IPS-18a (cell line): ENCODE data around the gene MYH10.
"Not testable (repeated sequence)": the region's sequence is repeated elsewhere in the genome, so short reads cannot be mapped to it uniquely, and the experiment has no call there.

Source experiments
- H3K27ac ChIP-seq: one replicate; pipeline ENCODE4 v1.5.1; 2013; ENCODE audit warnings: low read length
- H3K27me3 ChIP-seq: one replicate; pipeline ENCODE4 v1.6.1; 2013; ENCODE audit warnings: mild to moderate bottlenecking, low read length; ENCODE audit not compliant: control insufficient read depth, insufficient read depth
- H3K36me3 ChIP-seq: one replicate; pipeline ENCODE4 v1.6.1; 2013; ENCODE audit warnings: low read depth, low read length; ENCODE audit not compliant: control insufficient read depth
- H3K4me1 ChIP-seq: one replicate; pipeline ENCODE4 v1.6.1; 2013; ENCODE audit warnings: low read depth, low read length; ENCODE audit not compliant: control insufficient read depth
- H3K4me3 ChIP-seq: one replicate; pipeline ENCODE4 v1.5.1; 2013; ENCODE audit warnings: low read length
- H3K9ac ChIP-seq: one replicate; pipeline ENCODE4 v1.6.1; 2013; ENCODE audit warnings: mild to moderate bottlenecking, low read length, moderate library complexity
- H3K9me3 ChIP-seq: one replicate; pipeline ENCODE4 v1.6.1; 2013; ENCODE audit warnings: low read depth, low read length; ENCODE audit not compliant: control insufficient read depth

MYH10 gene

GRCh38 chr17:8662973-8663372, 32.4 kb upstream of the MYH10 start:
- Histone ChIP-seq H3K27ac (no peak overlapping the region), H3K9ac (no peak overlapping the region), H3K9me3 (no peaks in the 10 kb centered on the region), H3K27me3 (no peaks in the 10 kb centered on the region), H3K36me3 (no peaks in the 10 kb centered on the region), H3K4me3 (no peak overlapping the region), H3K4me1 (no peaks in the 10 kb centered on the region)

GRCh38 chr17:8662076-8662831, 31.7 kb upstream of the MYH10 start:
- Histone ChIP-seq H3K27me3 (no peaks in the 10 kb centered on the region), H3K9me3 (no peaks in the 10 kb centered on the region), H3K9ac (no peak overlapping the region), H3K4me3 (no peak overlapping the region), H3K36me3 (no peaks in the 10 kb centered on the region), H3K27ac (no peak overlapping the region), H3K4me1 (no peaks in the 10 kb centered on the region)

GRCh38 chr17:8660709-8661108, 30.2 kb upstream of the MYH10 start:
- H3K4me3 ChIP-seq, H3K27ac ChIP-seq, H3K27me3 ChIP-seq, H3K36me3 ChIP-seq, H3K4me1 ChIP-seq, H3K9ac ChIP-seq, H3K9me3 ChIP-seq: not testable (repeated sequence)

GRCh38 chr17:8659758-8660410, 29.4 kb upstream of the MYH10 start:
- H3K36me3 ChIP-seq: no peaks in the 10 kb centered on the region
- no peaks in the 10 kb centered on the region for H3K27me3 ChIP-seq
- no peaks in the 10 kb centered on the region for H3K9me3 ChIP-seq
- no peaks in the 10 kb centered on the region for H3K4me1 ChIP-seq
- no peak overlapping the region for H3K27ac ChIP-seq
- no peak overlapping the region for H3K9ac ChIP-seq
- no peak overlapping the region for H3K4me3 ChIP-seq

DNA sequence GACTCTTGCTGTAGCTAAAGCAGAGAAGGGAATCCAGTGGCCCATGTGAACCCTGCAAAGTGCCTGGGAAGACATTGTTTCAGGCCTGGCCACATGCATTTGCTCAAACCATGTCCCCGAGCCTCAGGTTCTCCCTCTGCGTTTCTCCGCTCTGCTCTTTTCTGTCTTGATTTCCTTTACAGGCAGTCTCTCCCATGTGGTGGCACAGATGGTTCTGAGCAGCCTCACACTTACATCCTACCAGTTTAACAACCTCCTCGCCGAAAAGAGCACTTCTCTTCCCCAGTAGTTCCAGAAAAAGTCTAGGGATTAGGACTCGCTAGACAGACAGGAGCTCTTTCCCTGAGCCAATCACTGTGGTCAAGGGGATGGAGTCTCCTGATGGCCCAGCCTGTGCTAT, 28.3 kb upstream of the MYH10 start:
- H3K4me1 ChIP-seq: no peaks in the 10 kb centered on the region
- H3K4me3 ChIP-seq: no peak overlapping the region
- no peak overlapping the region for H3K9ac ChIP-seq
- no peaks in the 10 kb centered on the region for H3K9me3 ChIP-seq
- no peak overlapping the region for H3K27ac ChIP-seq
- no peaks in the 10 kb centered on the region for H3K36me3 ChIP-seq
- no peaks in the 10 kb centered on the region for H3K27me3 ChIP-seq

- H3K36me3 ChIP-seq: no peaks in the 10 kb centered on the region
- H3K9me3 ChIP-seq: no peaks in the 10 kb centered on the region
- H3K9ac ChIP-seq: no peak overlapping the region
- H3K27me3 ChIP-seq: no peaks in the 10 kb centered on the region
- no peaks in the 10 kb centered on the region for H3K4me1 ChIP-seq
- H3K4me3 ChIP-seq: no peak overlapping the region
- H3K27ac ChIP-seq: no peak overlapping the region
These were observed 26.2 kb upstream of the MYH10 start for GRCh38 chr17:8656693-8657092.

DNA sequence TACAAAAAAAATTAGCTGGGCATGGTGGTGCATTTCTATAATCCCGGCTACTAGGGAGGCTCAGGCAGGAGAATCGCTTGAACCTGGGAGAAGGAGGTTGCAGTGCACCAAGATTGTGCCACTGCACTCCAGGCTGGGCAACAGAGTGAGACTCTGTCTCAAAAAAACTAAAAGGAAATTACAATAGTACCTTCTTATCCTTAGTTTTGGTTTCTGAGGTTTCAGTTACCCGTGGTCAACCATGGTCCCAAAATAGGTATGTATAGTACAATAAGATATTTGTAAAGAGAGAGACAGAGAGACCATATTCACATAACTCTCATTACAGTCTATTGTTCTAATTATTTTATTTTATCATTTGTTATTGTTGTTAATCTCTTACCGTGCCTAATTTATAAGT, 24.3 kb upstream of the MYH10 start:
- no peaks in the 10 kb centered on the region for H3K4me1 ChIP-seq
- no peaks in the 10 kb centered on the region for H3K36me3 ChIP-seq
- no peak overlapping the region for H3K4me3 ChIP-seq
- H3K9ac ChIP-seq: no peak overlapping the region
- no peaks in the 10 kb centered on the region for H3K9me3 ChIP-seq
- H3K27ac ChIP-seq: no peak overlapping the region
- H3K27me3 ChIP-seq: no peaks in the 10 kb centered on the region

DNA sequence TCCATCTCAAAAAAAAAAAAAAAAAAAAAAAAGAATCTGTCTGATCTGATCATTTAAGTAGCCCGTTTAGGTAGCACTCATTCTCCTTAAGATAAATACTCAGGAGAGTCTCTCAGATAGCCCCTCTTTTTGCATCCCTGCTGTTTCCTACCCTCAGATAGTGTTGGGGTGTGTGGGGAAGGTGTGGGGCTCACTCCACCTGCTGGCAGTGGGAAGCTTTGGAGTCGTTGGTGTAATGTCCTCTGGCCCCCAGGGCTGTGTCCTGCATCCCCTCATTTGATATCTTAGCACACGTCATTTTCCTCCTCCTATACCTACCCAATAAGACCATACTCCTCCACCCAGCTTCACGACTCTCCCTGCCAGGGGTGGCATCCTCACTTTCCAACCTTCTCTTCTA, 20.5 kb upstream of the MYH10 start:
- no peaks in the 10 kb centered on the region for H3K27me3 ChIP-seq
- H3K9me3 ChIP-seq: no peaks in the 10 kb centered on the region
- no peak overlapping the region for H3K4me3 ChIP-seq
- H3K4me1 ChIP-seq: no peaks in the 10 kb centered on the region
- no peak overlapping the region for H3K9ac ChIP-seq
- no peaks in the 10 kb centered on the region for H3K36me3 ChIP-seq
- H3K27ac ChIP-seq: no peak overlapping the region

GRCh38 chr17:8650119-8650499, 19.6 kb upstream of the MYH10 start:
- H3K9ac ChIP-seq: no peak overlapping the region
- no peak overlapping the region for H3K4me3 ChIP-seq
- no peak overlapping the region for H3K27ac ChIP-seq
- H3K27me3 ChIP-seq: no peaks in the 10 kb centered on the region
- no peaks in the 10 kb centered on the region for H3K4me1 ChIP-seq
- no peaks in the 10 kb centered on the region for H3K36me3 ChIP-seq
- no peaks in the 10 kb centered on the region for H3K9me3 ChIP-seq

DNA sequence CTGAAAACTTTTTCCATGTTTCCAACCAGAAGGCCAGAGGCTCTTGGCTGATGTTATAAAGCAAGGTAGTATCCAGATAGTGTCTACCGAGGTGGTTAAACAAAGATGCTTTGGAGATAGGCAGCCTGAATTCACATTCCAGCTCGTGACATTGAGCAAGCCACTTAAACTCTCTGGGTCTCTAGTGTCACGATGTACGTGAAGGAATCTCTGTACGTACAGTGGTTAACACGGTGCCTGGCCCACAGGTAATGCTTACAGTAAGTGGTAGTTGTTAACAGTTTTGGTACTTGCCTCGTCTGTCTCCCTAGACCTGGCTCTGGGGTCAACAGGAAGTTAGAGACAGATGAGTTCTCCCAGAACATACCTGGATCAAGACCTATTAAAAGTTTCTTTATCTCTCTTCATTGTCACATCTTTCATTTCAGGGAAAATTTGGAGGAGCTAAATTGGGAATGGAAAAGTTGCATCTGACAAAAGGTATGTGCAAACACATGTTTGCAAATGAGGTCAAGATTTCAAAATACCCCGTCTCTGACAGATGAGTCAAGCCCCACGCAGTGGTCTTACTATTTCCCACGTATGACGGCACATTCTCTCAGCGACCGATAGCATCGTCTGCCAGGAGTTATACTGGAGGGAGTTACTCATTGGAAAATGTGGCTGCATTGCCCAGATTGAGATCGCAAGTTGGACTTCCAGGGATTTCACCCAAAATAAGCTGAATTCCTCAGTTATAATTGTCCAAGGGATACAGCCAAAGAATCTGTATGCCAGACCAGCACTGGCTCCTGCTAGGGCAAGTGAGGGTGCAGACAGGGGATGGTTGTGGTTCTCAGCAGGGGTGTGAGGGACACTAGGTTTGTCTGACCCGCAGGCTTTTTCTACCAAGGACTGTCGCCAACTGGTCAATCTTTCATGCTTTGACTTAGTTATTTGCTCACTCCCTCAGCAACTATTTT, 18.9 kb upstream of the MYH10 start:
- Histone ChIP-seq H3K36me3 (no peaks in the 10 kb centered on the region), H3K9ac (no peak overlapping the region), H3K4me3 (no peak overlapping the region), H3K9me3 (no peaks in the 10 kb centered on the region), H3K27ac (no peak overlapping the region), H3K27me3 (no peaks in the 10 kb centered on the region), H3K4me1 (no peaks in the 10 kb centered on the region)

GRCh38 chr17:8647956-8648355, 17.4 kb upstream of the MYH10 start:
- Histone ChIP-seq H3K9ac (no peak overlapping the region), H3K36me3 (no peaks in the 10 kb centered on the region)

More at GRCh38 chr17:8647956-8648355, 17.4 kb upstream of the MYH10 start:
- Histone ChIP-seq H3K4me1 (peaks cover 3% of the 10 kb centered on the region), H3K27ac (no peak overlapping the region), H3K9me3 (no peaks in the 10 kb centered on the region), H3K27me3 (no peaks in the 10 kb centered on the region), H3K4me3 (no peak overlapping the region)
